WTC11 (cell line): Measurements from ENCODE around the gene IQGAP2. TPM values are rescaled to one million over a fixed set of nuclear protein-coding genes. Genes with fewer than 3 reads are reported as not detected.
A peak's percentile ranks its signal among the peaks of the same experiment; 100 is the strongest.

Experiments used
- ATAC-seq: fragments of 200-7000 bp; cut with Tn5 transposase; 2 replicates; pipeline ENCODE4 v1.10.0; 2021; ENCODE audit warnings: mild to moderate bottlenecking, moderate library complexity
- CTCF ChIA-PET: fragments of 300-600 bp; sonication (Branson Sonifier 250); formaldehyde crosslinking; loops from one replicate; lab custom pipeline; 2021; ENCODE audit warnings: antibody characterized with exemption; lab: Charles Lee
- POLR2A ChIA-PET: fragments of 350-600 bp; sonication (Branson Sonifier 250); formaldehyde crosslinking; loops from one replicate; lab custom pipeline; 2021; ENCODE audit warnings: antibody characterized with exemption; lab: Charles Lee
- DNase-seq: peaks from one replicate; pipeline ENCODE4 v3.0.0; 2021; ENCODE audit warnings: low spot score
- H3K27ac Mint-ChIP-seq: 2 replicates; pipeline ENCODE4 v1.8.0; 2021; ENCODE audit warnings: mixed read lengths
- H3K27me3 Mint-ChIP-seq: 2 replicates; pipeline ENCODE4 v1.8.0; 2021; ENCODE audit warnings: low read depth, mild to moderate bottlenecking, moderate library complexity, mixed read lengths
- H3K36me3 Mint-ChIP-seq: 2 replicates; pipeline ENCODE4 v1.8.0; 2021; ENCODE audit warnings: mixed read lengths
- H3K4me1 Mint-ChIP-seq: 2 replicates; pipeline ENCODE4 v1.8.0; 2022; ENCODE audit warnings: mixed read lengths
- H3K4me3 Mint-ChIP-seq: 2 replicates; pipeline ENCODE4 v1.8.0; 2021; ENCODE audit warnings: mild to moderate bottlenecking, moderate library complexity, mixed read lengths
- H3K9me3 Mint-ChIP-seq: 2 replicates; pipeline ENCODE4 v1.8.0; 2021; ENCODE audit warnings: mixed read lengths
- ARID4B ChIP-seq: sonication (generic); formaldehyde crosslinking; IDR thresholded peaks from 2 replicates; pipeline ENCODE4 v1.8.0; 2023; ENCODE audit warnings: missing genetic modification reagents, mild to moderate bottlenecking, borderline replicate concordance
- ATF2 ChIP-seq: sonication (generic); formaldehyde crosslinking; IDR thresholded peaks from 2 replicates; pipeline ENCODE4 v1.8.1; 2022; ENCODE audit warnings: low read depth, missing genetic modification reagents, borderline replicate concordance
- CBFB ChIP-seq: sonication (generic); formaldehyde crosslinking; IDR thresholded peaks from 2 replicates; pipeline ENCODE4 v1.8.1; 2022; ENCODE audit warnings: mild to moderate bottlenecking, low read depth, missing genetic modification reagents
- CREB1 ChIP-seq: sonication (generic); formaldehyde crosslinking; IDR thresholded peaks from 2 replicates; pipeline ENCODE4 v1.8.0; 2023; ENCODE audit warnings: mild to moderate bottlenecking, missing genetic modification reagents
- EMX1 ChIP-seq: fragments of 250-450 bp; sonication (Bioruptor Pico); IDR thresholded peaks from 2 replicates; pipeline ENCODE4 v1.8.0; 2021; ENCODE audit warnings: mild to moderate bottlenecking
- FOXK1 ChIP-seq: sonication (generic); formaldehyde crosslinking; IDR thresholded peaks from 2 replicates; pipeline ENCODE4 v1.8.0; 2022; ENCODE audit warnings: mild to moderate bottlenecking, moderate library complexity, missing genetic modification reagents
- FOXP4 ChIP-seq: sonication (generic); formaldehyde crosslinking; IDR thresholded peaks from 2 replicates; pipeline ENCODE4 v1.8.0; 2022; ENCODE audit warnings: mild to moderate bottlenecking, missing genetic modification reagents
- GTF2I ChIP-seq: fragments of 250-450 bp; sonication (Bioruptor Pico); conservative IDR thresholded peaks from 2 replicates; pipeline ENCODE4 v1.4.0; 2021; ENCODE audit warnings: mild to moderate bottlenecking
- HMGXB4 ChIP-seq: sonication (generic); formaldehyde crosslinking; IDR thresholded peaks from 2 replicates; pipeline ENCODE4 v1.8.1; 2023; ENCODE audit warnings: mild to moderate bottlenecking, moderate library complexity, missing genetic modification reagents
- MAX ChIP-seq: sonication (generic); formaldehyde crosslinking; IDR thresholded peaks from 2 replicates; pipeline ENCODE4 v1.8.0; 2022; ENCODE audit warnings: mild to moderate bottlenecking, missing genetic modification reagents
- NR3C1 ChIP-seq: sonication (generic); formaldehyde crosslinking; conservative IDR thresholded peaks from 2 replicates; pipeline ENCODE4 v1.8.1; 2023; ENCODE audit warnings: low read depth, mild to moderate bottlenecking, missing genetic modification reagents
- PREB ChIP-seq: sonication (generic); formaldehyde crosslinking; IDR thresholded peaks from 2 replicates; pipeline ENCODE4 v1.8.1; 2022; ENCODE audit warnings: mild to moderate bottlenecking, missing genetic modification reagents, moderate library complexity, borderline replicate concordance
- RORB ChIP-seq: fragments of 250-450 bp; sonication (Bioruptor Pico); IDR thresholded peaks from 2 replicates; pipeline ENCODE4 v1.9.0; 2021; ENCODE audit warnings: mild to moderate bottlenecking
- TEAD1 ChIP-seq: sonication (generic); formaldehyde crosslinking; IDR thresholded peaks from 2 replicates; pipeline ENCODE4 v1.8.0; 2022; ENCODE audit warnings: mild to moderate bottlenecking, missing genetic modification reagents
- ZMAT4 ChIP-seq: fragments of 250-450 bp; sonication (Bioruptor Pico); IDR thresholded peaks from 2 replicates; pipeline ENCODE4 v1.9.0; 2021; ENCODE audit warnings: mild to moderate bottlenecking
- ZNF219 ChIP-seq: sonication (generic); formaldehyde crosslinking; IDR thresholded peaks from 2 replicates; pipeline ENCODE4 v1.8.0; 2023; ENCODE audit warnings: missing genetic modification reagents, mild to moderate bottlenecking, borderline replicate concordance
- ZNF232 ChIP-seq: sonication (generic); formaldehyde crosslinking; IDR thresholded peaks from 2 replicates; pipeline ENCODE4 v1.8.0; 2022; ENCODE audit warnings: mild to moderate bottlenecking, missing genetic modification reagents
- ZNF317 ChIP-seq: sonication (generic); formaldehyde crosslinking; IDR thresholded peaks from 2 replicates; pipeline ENCODE4 v1.8.1; 2023; ENCODE audit warnings: low read depth, mild to moderate bottlenecking, moderate library complexity, missing genetic modification reagents, borderline replicate concordance
- ZNF425 ChIP-seq: fragments of 250-450 bp; sonication (Bioruptor Pico); conservative IDR thresholded peaks from 2 replicates; pipeline ENCODE4 v1.9.0; 2021; ENCODE audit warnings: mild to moderate bottlenecking
- ZNF671 ChIP-seq: fragments of 250-450 bp; sonication (Bioruptor Pico); IDR thresholded peaks from 2 replicates; pipeline ENCODE4 v1.8.0; 2021; ENCODE audit warnings: mild to moderate bottlenecking
- total RNA-seq: library from RNA; stranded (reverse); gene quantifications from 3 replicates; pipeline ENCODE4 v1.2.3, GENCODE V29; 2021

The IQGAP2 gene
- total RNA-seq, 1 experiment from 2014 or later, result 70.6 TPM

- DNase-seq, result no peak
- Mint-ChIP-seq H3K4me1 (peaks cover 74% of the 10 kb centered on the region), H3K9me3 (peaks cover 10% of the 10 kb centered on the region), H3K27ac (peak overlapping the region; percentile 63)
- ChIA-PET CTCF (interaction anchor here (0.5 to 1.2 kb wide), 3 partner anchors 10 to 96 kb away, joined by 3 read pairs; no protein-coding TSS in a partner anchor), POLR2A (interaction anchor here (1.1 kb wide), 1 partner anchor 1286 kb away, joined by 3 read pairs; the partner anchor contains the start of gene ANKRD31)
- no peak for TF ChIP-seq CREB1 (CRISPR knock-in tag)
- TF ChIP-seq TEAD1 (CRISPR knock-in tag), result no peak
- TF ChIP-seq ZNF232 (CRISPR knock-in tag), result no peak
- no peak for TF ChIP-seq ZNF425 (CRISPR knock-in tag)
- TF ChIP-seq ZNF219 (CRISPR knock-in tag), result no peak
- TF ChIP-seq GTF2I, result no peak
- no peak for TF ChIP-seq RORB (CRISPR knock-in tag)
- TF ChIP-seq ZNF671 (CRISPR knock-in tag), result no peak
- no peak for TF ChIP-seq CBFB (CRISPR knock-in tag)
- no peak for TF ChIP-seq ARID4B (CRISPR knock-in tag)
- no peak for TF ChIP-seq ZMAT4 (CRISPR knock-in tag)
- TF ChIP-seq FOXP4, result no peak
- no peak for TF ChIP-seq FOXK1 (CRISPR knock-in tag)
- no peak for TF ChIP-seq EMX1 (CRISPR knock-in tag)
- TF ChIP-seq MAX (CRISPR knock-in tag), result no peak
- TF ChIP-seq ATF2 (CRISPR knock-in tag), result no peak
- TF ChIP-seq NR3C1, result no peak
- no peak for TF ChIP-seq ZNF317
- no peak for TF ChIP-seq PREB (CRISPR knock-in tag)
- no peak for TF ChIP-seq HMGXB4 (CRISPR knock-in tag)
- TF ChIP-seq, all 79 proteins: peak for 0
- no peak for ATAC-seq
- Mint-ChIP-seq H3K4me3 (peak overlapping the region; percentile 1; the same call in 1 of the 2 replicates), H3K27me3 (no peaks in the 10 kb centered on the region; the same call in 1 of the 2 replicates), H3K36me3 (peaks cover 14% of the 10 kb centered on the region)
Observed at GRCh38 chr5:76522103-76522935, 119.2 kb downstream of the IQGAP2 start.
